H1 (cell line): ENCODE measurements around the gene IKZF1. TPM values are rescaled to one million over a fixed set of nuclear protein-coding genes. Genes with fewer than 3 reads are reported as not detected.
A peak's percentile ranks its signal among the peaks of the same experiment; 100 is the strongest.

Experiments
- CTCF ChIA-PET: fragments of 300-600 bp; sonication (Branson Sonifier 250); formaldehyde crosslinking; loops from one replicate; lab custom pipeline; 2021; ENCODE audit not compliant: partially characterized antibody; lab: Charles Lee
- POLR2A ChIA-PET: fragments of 300-600 bp; sonication (Branson Sonifier 250); formaldehyde crosslinking; loops from one replicate; lab custom pipeline; 2021; ENCODE audit warnings: inconsistent platforms; ENCODE audit not compliant: partially characterized antibody; lab: Charles Lee
- DNase-seq, 2 experiments: peaks; one replicate each; pipeline versions ENCODE4 v3.0.0 to v3.0.0-alpha.2; 2010 to 2022; ENCODE audit warnings: low spot score in 2 of 2, low read depth in 1 of 2, mixed read lengths in 1 of 2
- FAIRE-seq: peaks from 2 replicates; lab custom pipeline; 2011; peaks lifted over from hg19 to GRCh38; lab: Jason Lieb, UNC
- H2AFZ ChIP-seq: 2 replicates; pipeline ENCODE4 v1.8.1; 2012; ENCODE audit warnings: low read length, inconsistent platforms
- H2AK5ac ChIP-seq: 2 replicates; pipeline ENCODE4 v1.6.1; 2013; ENCODE audit warnings: low read depth, low read length
- H2BK120ac ChIP-seq: replicated peaks from 2 replicates; pipeline ENCODE3; 2013; ENCODE audit warnings: low read depth, low read length, inconsistent platforms
- H2BK12ac ChIP-seq: 2 replicates; pipeline ENCODE4 v1.6.1; 2013; ENCODE audit warnings: low read depth, low read length
- H2BK15ac ChIP-seq: 2 replicates; pipeline ENCODE4 v1.6.1; 2013; ENCODE audit warnings: low read length
- H2BK20ac ChIP-seq: 2 replicates; pipeline ENCODE4 v1.6.1; 2013; ENCODE audit warnings: low read length
- H2BK5ac ChIP-seq: 2 replicates; pipeline ENCODE4 v1.6.1; 2013; ENCODE audit warnings: low read depth, low read length
- H3K14ac ChIP-seq: 2 replicates; pipeline ENCODE4 v1.6.1; 2013; ENCODE audit warnings: inconsistent platforms; ENCODE audit not compliant: insufficient read length
- H3K18ac ChIP-seq: 2 replicates; pipeline ENCODE4 v1.6.1; 2013; ENCODE audit warnings: low read length; ENCODE audit errors: extremely low read depth
- H3K23ac ChIP-seq: 2 replicates; pipeline ENCODE4 v1.6.1; 2013; ENCODE audit warnings: inconsistent platforms; ENCODE audit not compliant: insufficient read length
- H3K23me2 ChIP-seq: 2 replicates; pipeline ENCODE4 v1.6.1; 2013; ENCODE audit warnings: low read depth, low read length
- H3K27ac ChIP-seq: 2 replicates; pipeline ENCODE4 v1.6.1; 2011; ENCODE audit warnings: low read depth, low read length, inconsistent platforms
- H3K27me3 ChIP-seq, 4 experiments: replicated peaks in 1 of 4; 1 replicate in 1 of 4; 2 replicates in 3 of 4; pipeline versions ENCODE4 v1.6.1 to v1.8.1; 2011 to 2013; ENCODE audit warnings: low read length in 3 of 4, mild to moderate bottlenecking in 3 of 4, inconsistent platforms in 2 of 4, mixed read lengths in 2 of 4, moderate library complexity in 1 of 4; ENCODE audit not compliant: control insufficient read depth in 3 of 4, insufficient read depth in 3 of 4; ENCODE audit errors: extremely low read depth in 1 of 4
- H3K36me3 ChIP-seq, 4 experiments: 2 replicates each; pipeline versions ENCODE4 v1.6.1 to v1.8.1; 2011 to 2013; ENCODE audit warnings: mild to moderate bottlenecking in 4 of 4, low read length in 3 of 4, moderate library complexity in 2 of 4, control low read depth in 1 of 4, inconsistent platforms in 1 of 4; ENCODE audit not compliant: insufficient read depth in 4 of 4, control insufficient read depth in 2 of 4
- H3K4ac ChIP-seq: replicated peaks from 2 replicates; pipeline ENCODE3; 2013; ENCODE audit warnings: low read length, low read depth, mixed read lengths, inconsistent platforms; ENCODE audit not compliant: insufficient read length
- H3K4me1 ChIP-seq, 4 experiments: replicated peaks in 1 of 4; 1 replicate in 1 of 4; 2 replicates in 3 of 4; pipeline versions ENCODE4 v1.6.1 to v1.8.1; 2011 to 2013; ENCODE audit warnings: low read length in 3 of 4, inconsistent platforms in 2 of 4, mixed read lengths in 1 of 4; ENCODE audit not compliant: insufficient read depth in 4 of 4, control insufficient read depth in 3 of 4
- H3K4me2 ChIP-seq, 2 experiments: 2 replicates each; pipeline versions ENCODE4 v1.6.1 to v1.8.1; 2011 to 2013; ENCODE audit warnings: low read depth in 2 of 2, low read length in 2 of 2, control low read depth in 1 of 2, inconsistent platforms in 1 of 2, mild to moderate bottlenecking in 1 of 2; ENCODE audit not compliant: insufficient read depth in 1 of 2
- H3K4me3 ChIP-seq, 4 experiments: fragments of 200-600, 300-600 bp in 1 of 4; sonication (generic), shearing (Covaris generic), sonication (Bioruptor Twin) in 1 of 4; 2 replicates each; pipeline versions ENCODE4 v1.5.1 to v1.8.1; 2011 to 2016; ENCODE audit warnings: low read length in 4 of 4, low read depth in 3 of 4, control low read depth in 2 of 4, inconsistent platforms in 2 of 4, mild to moderate bottlenecking in 2 of 4, mixed read lengths in 1 of 4, moderate library complexity in 1 of 4; ENCODE audit not compliant: insufficient read depth in 2 of 4; ENCODE audit errors: extremely low read depth in 1 of 4
- H3K56ac ChIP-seq: replicated peaks from 2 replicates; pipeline ENCODE3; 2013; ENCODE audit warnings: low read depth, mild to moderate bottlenecking, mixed read lengths, low read length, inconsistent platforms; ENCODE audit not compliant: insufficient read length
- H3K79me1 ChIP-seq: 2 replicates; pipeline ENCODE4 v1.6.1; 2013; ENCODE audit warnings: low read depth, low read length, control low read depth
- H3K79me2 ChIP-seq, 2 experiments: 2 replicates each; pipeline versions ENCODE4 v1.6.1 to v1.8.1; 2012 to 2013; ENCODE audit warnings: low read length in 2 of 2, mild to moderate bottlenecking in 2 of 2, inconsistent platforms in 1 of 2; ENCODE audit not compliant: insufficient read depth in 2 of 2, control insufficient read depth in 1 of 2
- H3K9ac ChIP-seq, 4 experiments: replicated peaks in 1 of 4; 1 replicate in 1 of 4; 2 replicates in 3 of 4; pipeline versions ENCODE4 v1.6.1 to v1.8.1; 2011 to 2013; ENCODE audit warnings: low read depth in 3 of 4, low read length in 3 of 4, control low read depth in 2 of 4, mild to moderate bottlenecking in 2 of 4, moderate library complexity in 2 of 4, inconsistent platforms in 1 of 4; ENCODE audit errors: extremely low read depth in 1 of 4
- H3K9me3 ChIP-seq, 2 experiments: 2 replicates each; pipeline versions ENCODE4 v1.6.1 to v1.8.1; 2012 to 2013; ENCODE audit warnings: mild to moderate bottlenecking in 2 of 2, moderate library complexity in 2 of 2, control low read depth in 1 of 2, inconsistent platforms in 1 of 2, low read depth in 1 of 2, low read length in 1 of 2, mixed read lengths in 1 of 2; ENCODE audit not compliant: insufficient read depth in 2 of 2
- H4K20me1 ChIP-seq, 2 experiments: replicated peaks in 1 of 2; 2 replicates each; pipeline versions ENCODE3 to v1.8.1; 2011 to 2013; ENCODE audit warnings: inconsistent platforms in 2 of 2, low read length in 2 of 2, mild to moderate bottlenecking in 1 of 2; ENCODE audit not compliant: insufficient read depth in 2 of 2, control insufficient read depth in 1 of 2
- H4K5ac ChIP-seq: 2 replicates; pipeline ENCODE4 v1.6.1; 2013; ENCODE audit warnings: low read length, low read depth, mixed read lengths, inconsistent platforms; ENCODE audit not compliant: insufficient read length
- H4K8ac ChIP-seq: 2 replicates; pipeline ENCODE4 v1.8.0; 2013; ENCODE audit warnings: mild to moderate bottlenecking, moderate library complexity, low read length, inconsistent platforms; ENCODE audit not compliant: insufficient read depth; ENCODE audit errors: extremely low read depth
- H4K91ac ChIP-seq: replicated peaks from 2 replicates; pipeline ENCODE3; 2013; ENCODE audit warnings: low read length, mixed read lengths, inconsistent platforms; ENCODE audit not compliant: insufficient read length
- ASH2L ChIP-seq: fragments of 200-600, 300-600 bp; sonication (generic); IDR thresholded peaks from one replicate; pipeline ENCODE4 v1.7.1; 2017; ENCODE audit warnings: low read length
- EZH2 ChIP-seq: fragments of 200-600 bp; sonication (generic); IDR thresholded peaks from 2 replicates; pipeline ENCODE4 v1.7.1; 2012; ENCODE audit warnings: low read depth, mild to moderate bottlenecking, moderate library complexity, low read length, inconsistent platforms; ENCODE audit not compliant: severe bottlenecking
- RNF2 ChIP-seq: fragments of 200-900, 300-1000 bp; sonication (generic); IDR thresholded peaks from 2 replicates; pipeline ENCODE4 v1.7.1; 2016; ENCODE audit warnings: borderline replicate concordance, low read depth, mild to moderate bottlenecking, antibody characterized with exemption, low read length; ENCODE audit not compliant: poor library complexity, severe bottlenecking; ENCODE audit errors: missing control alignments
- TAF1 ChIP-seq: IDR thresholded peaks from 2 replicates; pipeline ENCODE4 v1.6.1; 2011; ENCODE audit warnings: mild to moderate bottlenecking, low read depth, low read length
- TAF7 ChIP-seq: optimal IDR thresholded peaks from 2 replicates; pipeline ENCODE3; 2011; ENCODE audit warnings: low read depth, mild to moderate bottlenecking, inconsistent platforms, low read length, moderate library complexity, borderline replicate concordance
- WGBS, 2 experiments: shearing (Covaris generic) in 1 of 2; methylation state at CpG; one replicate each; pipeline versions ENCODE4 v1.1.6 to v1.1.7; 2013 to 2015; ENCODE audit warnings: low lambda C conversion rate in 2 of 2, mixed read lengths in 2 of 2, inconsistent platforms in 1 of 2, low coverage in 1 of 2, missing lambda C conversion rate in 1 of 2; ENCODE audit not compliant: insufficient replicate concordance in 2 of 2, insufficient coverage in 1 of 2, insufficient read length in 1 of 2; ENCODE audit errors: extremely low coverage in 1 of 2, missing lambda C conversion rate in 1 of 2; 5-methylcytosine and 5-hydroxymethylcytosine counted together
- polyA plus RNA-seq, 7 experiments: library from polyadenylated mRNA; depleted of rRNA in 3 of 7; stranded (reverse) in 5 of 7; unstranded in 2 of 7; fragments of >200 nt in 5 of 7; fragments of 200-250 nt in 2 of 7; gene quantifications; 1 replicate in 5 of 7; 2 replicates in 1 of 7; 4 replicates in 1 of 7; pipeline versions ENCODE4 v1.2.1 to v1.2.3, GENCODE V29; 2011 to 2013; ENCODE audit warnings: missing spikeins in 2 of 7, mixed read lengths in 2 of 7
- total RNA-seq: library from RNA; stranded (reverse); fragmentation: NEBNext Ultra II Directional; extraction: Animal tissue kit (Norgen Biotek cat#: 25700); gene quantifications from 2 replicates; pipeline ENCODE4 v1.2.1, GENCODE V29; 2021

IKZF1 gene
- total and polyA plus RNA-seq, 2 of the 8 experiments (the other 6 are each of a cell fraction or from before 2014, with no cell fraction given) = 0.74 to 1.5 TPM

- Histone ChIP-seq H4K20me1 (no peaks in the 10 kb centered on the region), H3K27me3 (peaks cover 16 to 41% (median 35%) of the 10 kb centered on the region in 4 experiments), H3K4me3 (peak overlapping the region; percentile 37 to 61 (median 44); a peak in 6 of 8 replicates)
Measured at GRCh38 chr7:50302486-50303334, 1.8 kb upstream of the IKZF1 start.

More at GRCh38 chr7:50302486-50303334, 1.8 kb upstream of the IKZF1 start:
- FAIRE-seq (no peak), DNase-seq (no peak)
- Histone ChIP-seq H2BK5ac (no peak overlapping the region), H4K91ac (no peak overlapping the region), H2BK12ac (0 out of 2 replicates have a peak overlapping the region, but pooled peaks have one; percentile 39), H3K4ac (no peak overlapping the region), H4K8ac (no peak overlapping the region), H2AK5ac (0 out of 2 replicates have a peak overlapping the region, but pooled peaks have one; percentile 13), H3K79me2 (no peaks in the 10 kb centered on the region), H3K23me2 (peaks cover 11% of the 10 kb centered on the region)
- TF ChIP-seq TAF7 = no peak
- TF ChIP-seq TAF1 = no peak
- TF ChIP-seq ASH2L = peak; percentile 34
- peak; percentile 58 for TF ChIP-seq EZH2
- TF ChIP-seq RNF2 = peak; percentile 60
- TF ChIP-seq, all 59 proteins: peak for 3
- CTCF ChIA-PET = no interaction called here
- H3K27ac ChIP-seq = no peak overlapping the region
- H2BK20ac ChIP-seq = peak overlapping the region; percentile 32; the same call in 1 of the 2 replicates
- H2AFZ ChIP-seq = peak overlapping the region; percentile 47; the same call in 1 of the 2 replicates
- peaks cover 0 to 4% of the 10 kb centered on the region in 2 experiments; a peak in 2 of 4 replicates for H3K9me3 ChIP-seq
- H2BK120ac ChIP-seq = no peak overlapping the region
- H3K4me1 ChIP-seq = peaks cover 0 to 4% (median 0%) of the 10 kb centered on the region in 4 experiments; a peak in 2 of 7 replicates
- no peak overlapping the region for H3K56ac ChIP-seq
- no peak overlapping the region for H3K14ac ChIP-seq
- no peaks in the 10 kb centered on the region for H3K36me3 ChIP-seq
- peak overlapping the region; percentile 24; the same call in 1 of the 2 replicates for H3K18ac ChIP-seq
- no peaks in the 10 kb centered on the region for H3K79me1 ChIP-seq
- POLR2A ChIA-PET = interaction anchor here (1.1 to 1.5 kb wide), 2 partner anchors 21 to 120 kb away, joined by 3 to 4 read pairs; no protein-coding TSS in a partner anchor
- no peak overlapping the region for H3K23ac ChIP-seq
- H4K5ac ChIP-seq = no peak overlapping the region
- 82% methylated on average over 28 of the region's 28 CpGs; no CpG with 5 or more reads in 1 of the 2 experiments for WGBS, 2 experiments
- no peak overlapping the region for H2BK15ac ChIP-seq
- H3K4me2 ChIP-seq = peak overlapping the region; percentile 69 to 81
- no peak overlapping the region for H3K9ac ChIP-seq
